AG10803 (cell line): ENCODE results near the gene LILRB2.
"Not testable (repeated sequence)": the region's sequence is repeated elsewhere in the genome, so short reads cannot be mapped to it uniquely, and the experiment has no call there.

Experiments
- DNase-seq: peaks from one replicate; pipeline ENCODE4 v3.0.0; 2010; ENCODE audit warnings: low read depth
- H3K4me3 ChIP-seq: 2 replicates; pipeline ENCODE4 v1.5.1; 2011; ENCODE audit warnings: mild to moderate bottlenecking, low read length, control low read depth
- TF ChIP-seq, protein P1 (sequence below): conservative IDR thresholded peaks from 2 replicates; pipeline ENCODE4 v1.5.1; 2011; ENCODE audit warnings: mild to moderate bottlenecking, low read length, control low read depth, inconsistent platforms

Gene LILRB2

DNA sequence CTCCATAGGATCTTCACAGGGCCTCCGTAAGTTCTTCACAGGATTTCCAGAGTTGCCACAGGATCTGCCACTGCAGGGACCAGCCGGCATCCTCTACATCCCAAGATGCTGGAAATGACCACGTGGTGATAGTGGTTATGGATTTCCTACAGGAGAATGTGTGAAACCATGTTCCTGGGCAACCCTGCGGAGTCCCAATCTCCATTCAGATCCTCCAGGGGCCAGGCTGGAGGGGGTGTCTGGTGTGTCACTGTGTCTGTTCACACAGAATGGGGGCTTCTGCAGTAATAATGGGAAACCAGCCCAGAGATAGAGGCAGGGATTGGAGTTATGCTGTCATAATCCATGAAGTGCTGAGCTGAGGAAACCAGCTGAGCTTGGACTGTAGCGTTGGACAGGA, 47.0 kb downstream of the LILRB2 start:
- H3K4me3 ChIP-seq, result no peak overlapping the region
- DNase-seq, result no peak
- TF ChIP-seq, protein P1, sequence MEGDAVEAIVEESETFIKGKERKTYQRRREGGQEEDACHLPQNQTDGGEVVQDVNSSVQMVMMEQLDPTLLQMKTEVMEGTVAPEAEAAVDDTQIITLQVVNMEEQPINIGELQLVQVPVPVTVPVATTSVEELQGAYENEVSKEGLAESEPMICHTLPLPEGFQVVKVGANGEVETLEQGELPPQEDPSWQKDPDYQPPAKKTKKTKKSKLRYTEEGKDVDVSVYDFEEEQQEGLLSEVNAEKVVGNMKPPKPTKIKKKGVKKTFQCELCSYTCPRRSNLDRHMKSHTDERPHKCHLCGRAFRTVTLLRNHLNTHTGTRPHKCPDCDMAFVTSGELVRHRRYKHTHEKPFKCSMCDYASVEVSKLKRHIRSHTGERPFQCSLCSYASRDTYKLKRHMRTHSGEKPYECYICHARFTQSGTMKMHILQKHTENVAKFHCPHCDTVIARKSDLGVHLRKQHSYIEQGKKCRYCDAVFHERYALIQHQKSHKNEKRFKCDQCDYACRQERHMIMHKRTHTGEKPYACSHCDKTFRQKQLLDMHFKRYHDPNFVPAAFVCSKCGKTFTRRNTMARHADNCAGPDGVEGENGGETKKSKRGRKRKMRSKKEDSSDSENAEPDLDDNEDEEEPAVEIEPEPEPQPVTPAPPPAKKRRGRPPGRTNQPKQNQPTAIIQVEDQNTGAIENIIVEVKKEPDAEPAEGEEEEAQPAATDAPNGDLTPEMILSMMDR, result no peak

DNA sequence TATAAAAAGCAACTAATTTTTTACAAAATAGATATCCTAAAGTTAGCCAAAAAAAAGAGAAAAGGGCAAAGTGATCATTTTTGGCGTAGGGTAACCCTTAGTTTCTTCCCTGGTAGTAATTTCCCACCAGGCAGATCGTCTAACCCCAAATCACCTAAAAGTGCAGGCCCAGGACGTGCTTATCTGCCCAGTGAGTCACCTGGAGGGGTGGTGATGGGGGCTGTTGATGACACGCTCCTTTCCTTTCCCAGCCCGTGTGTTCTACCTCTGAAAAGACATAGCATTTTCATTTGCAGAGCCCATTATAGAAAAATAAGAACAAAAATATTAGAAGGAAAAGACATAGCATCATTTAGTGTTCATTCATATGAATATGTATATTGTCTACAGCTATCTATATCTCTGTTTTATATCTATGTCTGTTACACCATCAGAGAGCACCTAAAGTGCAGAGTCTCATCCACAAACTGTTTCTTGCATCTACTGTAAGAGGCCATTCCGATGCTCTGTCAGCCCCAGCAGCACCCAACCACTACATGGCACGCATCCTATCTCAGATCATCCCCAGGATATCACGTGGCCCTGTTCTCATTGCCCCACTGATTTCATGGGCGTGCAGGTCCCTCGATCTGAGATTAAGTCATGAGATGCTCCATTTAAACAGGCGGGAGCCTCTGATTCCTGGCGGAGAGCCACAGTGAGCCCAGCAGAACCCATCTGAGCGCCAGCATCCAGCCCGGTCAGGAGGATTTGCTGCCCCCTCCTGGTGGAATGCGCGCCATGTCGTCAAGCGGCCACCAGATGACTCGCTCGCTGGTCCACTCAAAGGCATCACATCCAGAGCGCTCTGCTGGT, 49.6 kb downstream of the LILRB2 start:
- peak; percentile 68 for DNase-seq
- TF ChIP-seq, protein P1, result peak; percentile 94
- no peak overlapping the region for H3K4me3 ChIP-seq

GRCh38 chr19:54230031-54230430, 50.9 kb downstream of the LILRB2 start:
- no peak for DNase-seq
- no peak overlapping the region for H3K4me3 ChIP-seq
- TF ChIP-seq, protein P1, result no peak

DNA sequence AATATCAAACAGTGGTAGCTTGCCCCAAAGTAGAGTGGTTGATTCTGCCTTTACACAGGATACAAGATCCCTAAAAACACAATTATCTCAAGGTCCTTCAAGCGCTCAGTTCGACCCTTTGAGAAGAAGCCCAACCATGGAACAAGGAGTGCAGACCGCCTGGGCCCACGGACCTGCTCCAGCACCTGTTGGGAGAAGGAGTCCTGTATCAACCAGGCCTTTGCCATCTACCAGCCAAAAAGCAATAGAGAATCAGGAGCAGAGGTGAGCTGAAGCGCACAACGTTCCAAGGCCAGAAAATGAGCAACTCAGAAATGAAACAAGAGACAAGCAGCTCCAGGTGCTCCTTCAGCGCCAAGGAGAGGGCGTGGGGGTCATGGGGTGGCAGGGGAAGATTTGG, 51.8 kb downstream of the LILRB2 start:
- H3K4me3 ChIP-seq, result no peak overlapping the region
- no peak for DNase-seq
- TF ChIP-seq, protein P1, result no peak

DNA sequence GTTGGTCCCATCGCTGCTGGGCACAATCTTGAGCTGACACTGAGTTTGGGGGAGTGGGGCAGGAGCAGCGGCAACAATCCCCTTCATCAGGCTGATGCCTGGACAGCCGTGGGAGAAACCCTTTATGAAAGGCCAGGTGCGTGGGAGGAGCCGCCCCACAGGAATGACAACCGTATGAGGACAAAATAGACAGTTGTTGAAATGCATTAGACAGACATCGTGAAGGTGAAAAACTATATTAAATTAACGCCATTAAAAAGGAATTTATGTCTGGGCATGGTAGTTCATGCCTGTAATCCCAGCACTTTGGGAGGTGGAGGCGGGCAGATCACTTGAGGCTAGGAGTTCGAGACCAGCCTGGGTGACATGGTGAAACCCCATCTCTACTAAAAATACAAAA, 56.3 kb downstream of the LILRB2 start:
- not testable (repeated sequence) for H3K4me3 ChIP-seq, DNase-seq

- not testable (repeated sequence) for DNase-seq, H3K4me3 ChIP-seq
Observed at GRCh38 chr19:54223937-54224281, 57.0 kb downstream of the LILRB2 start.
